HG03064 (cell line): ENCODE measurements around the gene CADPS2.
"Not testable (repeated sequence)": the region's sequence is repeated elsewhere in the genome, so short reads cannot be mapped to it uniquely, and the experiment has no call there.

Experiments
- ATAC-seq: cut with Tn5 transposase; IDR thresholded peaks from one replicate; pipeline ENCODE4 v1.9.1; 2021; ENCODE audit warnings: low read depth; ENCODE audit not compliant: unreplicated experiment

Gene CADPS2

GRCh38 chr7:122304319-122304975, 581.8 kb downstream of the CADPS2 start, which contains the start of gene FEZF1:
FEZF1 (minus strand) TSS chr7:122304750; CDS start chr7:122304437, 313 bp downstream.
- ATAC-seq, result no peak

- ATAC-seq, result no peak
Observed at GRCh38 chr7:122303531-122304318, 582.5 kb downstream of the CADPS2 start.

DNA sequence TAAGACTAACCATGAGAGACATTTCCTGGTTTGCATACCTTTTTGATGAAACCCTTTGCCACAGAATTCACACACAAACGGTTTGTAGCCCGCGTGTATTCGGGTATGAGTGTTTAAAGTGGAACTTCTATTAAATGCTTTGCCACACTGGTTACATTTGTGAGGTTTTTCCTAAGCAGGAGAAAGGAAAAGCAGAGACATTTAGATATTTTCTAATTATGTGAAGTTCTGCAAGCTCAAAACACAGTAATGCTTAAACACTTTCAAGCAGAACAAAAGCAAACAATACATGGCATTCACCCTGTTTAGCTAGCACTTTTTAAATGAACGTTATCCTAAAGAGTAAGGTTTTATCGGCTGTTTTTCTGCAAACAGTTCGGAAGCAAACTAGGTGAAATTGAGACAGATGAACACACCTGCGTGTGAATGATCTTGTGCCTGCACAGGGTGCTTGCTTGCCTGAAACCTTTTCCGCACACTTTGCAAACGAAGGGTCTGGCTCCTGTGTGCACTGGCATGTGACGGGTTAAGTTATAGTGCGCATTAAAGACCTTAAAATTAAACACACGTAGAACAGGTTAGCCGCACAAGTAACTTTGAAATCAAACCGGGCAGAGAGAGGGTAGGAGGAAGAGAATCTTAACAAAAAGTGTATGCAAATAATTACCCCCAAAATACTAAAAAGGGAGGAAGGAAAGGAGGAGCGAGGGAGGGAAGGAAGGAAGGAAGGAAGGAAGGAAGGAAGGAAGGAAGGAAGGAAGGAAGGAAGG, 583.3 kb downstream of the CADPS2 start:
- ATAC-seq, result no peak

GRCh38 chr7:122301858-122302760, 584.2 kb downstream of the CADPS2 start:
- no peak for ATAC-seq

DNA sequence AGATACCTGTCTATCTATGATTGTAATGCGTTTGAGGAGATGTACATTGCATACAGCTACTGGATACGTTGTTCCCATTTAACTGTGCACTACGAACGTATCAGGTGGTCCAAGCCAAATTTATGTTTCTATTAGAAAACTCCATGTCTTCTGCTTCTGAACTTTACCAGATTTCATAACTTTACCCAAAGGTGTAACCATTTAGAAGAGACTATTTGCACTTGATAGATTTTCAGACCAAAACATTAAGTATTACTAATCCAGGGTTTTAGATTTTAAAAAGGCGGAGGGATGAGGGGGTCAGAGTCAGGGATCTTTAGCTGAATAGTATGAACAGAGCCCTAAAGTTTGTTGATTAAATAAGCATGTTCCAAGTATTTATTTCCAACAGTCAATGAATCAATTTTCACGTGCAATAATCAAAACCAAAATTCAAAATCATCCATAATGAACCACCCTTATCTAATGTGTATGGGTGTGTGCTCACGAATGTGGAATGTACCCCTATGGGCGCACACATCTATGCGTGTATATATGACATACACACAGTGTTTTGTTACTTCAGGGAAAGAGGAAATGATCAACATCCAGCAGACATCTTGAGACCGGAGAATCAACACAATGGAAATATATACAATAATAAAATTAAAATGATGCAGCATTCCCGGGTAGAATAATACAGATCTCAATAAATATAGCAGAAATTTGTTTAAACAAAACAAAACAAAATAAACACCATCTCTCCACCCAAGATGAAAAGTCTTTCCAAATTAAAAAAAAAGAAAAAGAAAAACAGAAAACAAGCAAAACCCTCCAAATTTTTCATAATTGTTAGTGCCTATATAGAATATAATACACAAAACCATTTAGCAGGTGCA, 585.1 kb downstream of the CADPS2 start:
- ATAC-seq, result no peak

GRCh38 chr7:122300211-122300932, 585.9 kb downstream of the CADPS2 start:
- no peak for ATAC-seq

DNA sequence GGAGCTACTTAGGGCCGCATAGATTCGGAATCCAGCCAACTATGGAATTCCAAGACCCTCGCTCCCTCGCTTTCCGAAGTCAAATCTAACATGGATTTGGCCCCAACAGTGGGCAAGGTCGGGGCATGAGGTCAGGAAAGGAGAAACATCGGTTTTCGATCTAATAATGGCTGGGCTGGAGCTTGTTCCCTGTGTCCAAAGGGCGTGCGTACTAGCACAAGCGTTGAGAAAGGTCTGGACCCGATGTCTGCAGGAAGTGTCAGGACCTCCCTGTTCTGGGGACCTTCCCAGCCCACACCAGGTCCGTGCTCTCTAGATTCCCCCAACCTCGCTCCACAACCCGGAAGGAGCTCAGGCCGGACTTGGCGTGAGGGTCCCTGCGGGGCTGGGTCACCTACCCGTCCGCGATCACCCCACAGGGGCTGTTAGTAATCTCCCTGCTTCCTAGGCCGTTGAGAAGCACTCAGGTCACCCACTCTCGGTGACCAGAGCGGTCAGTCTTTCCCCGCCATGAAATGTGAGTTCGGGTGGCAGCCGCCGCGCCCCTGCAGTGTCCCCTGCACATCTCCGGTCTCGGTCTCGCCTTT, 586.5 kb downstream of the CADPS2 start:
- ATAC-seq, result no peak

DNA sequence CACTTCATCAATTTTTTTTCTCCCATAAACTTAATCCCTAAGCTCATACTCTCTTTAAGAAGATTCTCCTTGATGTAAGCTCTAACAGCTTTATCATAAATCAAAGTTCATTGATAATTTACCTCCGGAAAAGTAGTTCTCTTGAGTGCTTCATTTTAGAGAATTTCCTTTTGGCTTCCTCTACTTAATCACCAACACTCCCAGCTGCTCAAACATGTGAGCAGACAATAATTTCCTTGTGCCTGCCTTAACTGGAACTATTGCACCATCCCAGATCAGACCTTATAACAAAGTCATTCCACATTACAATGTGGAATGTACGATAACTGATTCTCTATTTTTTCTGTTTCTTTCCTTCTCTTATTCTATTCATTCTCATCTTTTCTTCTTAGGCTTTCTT, 587.6 kb downstream of the CADPS2 start:
- no peak for ATAC-seq

DNA sequence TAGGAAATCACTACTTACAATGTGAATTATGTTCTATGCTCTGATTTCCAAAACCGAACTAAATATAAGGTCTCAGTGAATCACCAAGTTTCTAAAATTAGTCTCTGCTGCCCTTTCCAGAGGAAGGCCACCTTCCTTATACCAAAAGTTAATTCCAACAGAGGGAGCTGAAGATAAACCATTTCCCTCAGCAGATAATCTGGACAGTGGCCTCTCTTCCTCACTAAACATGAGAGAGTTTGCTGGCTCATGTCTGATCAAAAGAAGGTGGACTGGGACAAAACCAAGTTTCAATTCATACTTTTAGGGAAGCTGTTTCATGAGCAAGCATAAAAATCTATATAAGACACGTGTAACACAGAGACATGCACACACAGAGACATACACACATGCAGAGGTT, 588.1 kb downstream of the CADPS2 start:
- no peak for ATAC-seq

DNA sequence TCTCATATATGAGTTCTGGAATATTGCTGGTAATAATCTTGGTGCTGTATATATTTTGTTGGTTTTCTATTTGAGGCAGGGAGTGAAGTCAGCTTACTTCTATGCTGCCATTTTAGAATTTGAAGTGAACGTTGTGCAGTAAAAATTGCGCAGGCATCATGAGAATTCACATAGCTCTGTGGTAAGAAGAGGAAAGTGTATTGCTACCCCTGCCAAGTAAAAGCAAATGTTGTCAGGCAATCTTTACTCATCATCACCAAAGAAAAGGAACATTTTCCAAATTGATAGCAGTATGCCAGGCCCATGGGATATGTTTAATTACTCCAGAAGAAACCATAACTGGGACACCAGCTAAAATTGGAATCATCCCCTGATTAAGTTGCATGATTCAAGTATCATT, 595.1 kb downstream of the CADPS2 start:
- ATAC-seq, result no peak

DNA sequence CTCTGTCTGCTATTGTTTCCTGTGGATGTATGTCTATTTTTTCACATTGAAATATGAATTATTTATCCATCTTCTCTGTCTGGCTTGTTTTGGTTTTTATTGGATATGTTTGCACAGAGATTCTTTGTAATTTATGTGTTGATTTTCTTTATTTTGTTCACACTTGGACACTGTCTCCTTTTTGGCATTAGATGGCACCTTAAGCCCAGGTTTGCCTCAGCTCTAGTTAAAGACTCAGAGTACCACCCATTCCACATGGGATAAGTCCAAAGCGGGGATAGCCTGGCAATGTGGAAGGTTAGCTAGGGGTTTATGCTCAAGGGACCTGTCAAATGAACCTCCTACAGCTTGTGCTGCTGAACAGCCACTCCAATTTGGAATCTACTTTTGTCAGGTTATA, 595.8 kb downstream of the CADPS2 start:
- no peak for ATAC-seq

GRCh38 chr7:122289426-122289825, 596.8 kb downstream of the CADPS2 start:
- no peak for ATAC-seq

- ATAC-seq, result not testable (repeated sequence)
Observed at GRCh38 chr7:122284608-122285007, 601.7 kb downstream of the CADPS2 start.

DNA sequence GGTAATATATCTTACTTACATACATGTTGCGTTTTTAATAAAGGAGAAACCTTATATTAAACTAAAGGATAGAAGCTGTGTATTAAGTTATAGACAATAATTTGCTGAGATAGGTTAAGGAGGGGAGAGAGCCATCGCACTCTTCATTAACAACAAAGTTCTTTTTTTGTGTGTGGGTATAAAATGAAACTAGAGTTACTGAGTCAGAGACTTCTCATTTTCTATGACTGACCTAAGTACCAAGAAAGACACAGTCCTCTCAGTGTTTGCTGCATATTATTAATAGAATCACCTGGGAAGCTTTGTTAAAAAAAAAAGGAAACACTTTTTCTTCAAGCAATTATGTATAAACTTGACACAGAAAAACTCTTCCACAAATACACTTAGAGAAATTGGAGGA, 613.1 kb downstream of the CADPS2 start:
- ATAC-seq, result no peak

DNA sequence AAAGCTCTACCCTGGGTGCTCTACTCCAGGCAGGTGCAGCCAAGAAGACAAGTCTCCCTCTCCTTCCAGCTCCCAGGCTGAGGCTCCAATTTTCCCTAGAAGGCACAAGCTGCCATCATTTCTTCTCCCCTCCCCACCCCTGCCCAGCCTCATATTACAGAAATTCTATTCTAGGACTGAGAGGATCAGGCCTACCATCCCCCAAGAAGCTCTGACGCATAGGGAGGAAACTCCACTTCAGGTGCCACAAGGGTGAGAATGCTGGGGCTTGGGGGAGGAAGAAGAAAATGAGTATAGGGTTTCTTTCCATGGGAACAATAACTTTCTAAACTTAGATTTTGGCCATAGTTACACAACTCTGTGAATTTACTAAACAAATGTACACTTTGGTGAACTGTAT, 617.0 kb downstream of the CADPS2 start:
- no peak for ATAC-seq
